Thyroid gland (tissue), 4 donors: ENCODE measurements around the gene AGMO.

Experiments used
- CTCF ChIP-seq, 6 experiments: fragments of 200-600 bp in 3 of 6; fragments of 450-650 bp in 3 of 6; sonication (generic) in 3 of 6; IDR thresholded peaks; one replicate each; pipeline ENCODE4 v1.5.1; 2016 to 2019; ENCODE audit warnings: antibody characterized with exemption in 6 of 6, mild to moderate bottlenecking in 2 of 6, inconsistent platforms in 1 of 6, moderate library complexity in 1 of 6
- POLR2A ChIP-seq, 2 donors: fragments of 450-650 bp; IDR thresholded peaks; one replicate each; pipeline ENCODE4 v1.6.1; 2017; ENCODE audit warnings: antibody characterized with exemption in 2 of 2, mild to moderate bottlenecking in 2 of 2, moderate library complexity in 1 of 2

GRCh38 chr7:15397922-15398760, 163.7 kb downstream of the AGMO start:
- no peak for TF ChIP-seq CTCF (IDR thresholded peaks at IDR 0.05)
- no peak for TF ChIP-seq POLR2A (IDR thresholded peaks at IDR 0.05)
